Eye (tissue), 1 donor: Measurements from ENCODE around the gene FAM151A.
"Not testable (repeated sequence)": the region's sequence is repeated elsewhere in the genome, so short reads cannot be mapped to it uniquely, and the experiment has no call there.

Experiments
- DNase-seq: peaks from one replicate; pipeline ENCODE4 v3.0.0-alpha.2; 2015

FAM151A gene

DNA sequence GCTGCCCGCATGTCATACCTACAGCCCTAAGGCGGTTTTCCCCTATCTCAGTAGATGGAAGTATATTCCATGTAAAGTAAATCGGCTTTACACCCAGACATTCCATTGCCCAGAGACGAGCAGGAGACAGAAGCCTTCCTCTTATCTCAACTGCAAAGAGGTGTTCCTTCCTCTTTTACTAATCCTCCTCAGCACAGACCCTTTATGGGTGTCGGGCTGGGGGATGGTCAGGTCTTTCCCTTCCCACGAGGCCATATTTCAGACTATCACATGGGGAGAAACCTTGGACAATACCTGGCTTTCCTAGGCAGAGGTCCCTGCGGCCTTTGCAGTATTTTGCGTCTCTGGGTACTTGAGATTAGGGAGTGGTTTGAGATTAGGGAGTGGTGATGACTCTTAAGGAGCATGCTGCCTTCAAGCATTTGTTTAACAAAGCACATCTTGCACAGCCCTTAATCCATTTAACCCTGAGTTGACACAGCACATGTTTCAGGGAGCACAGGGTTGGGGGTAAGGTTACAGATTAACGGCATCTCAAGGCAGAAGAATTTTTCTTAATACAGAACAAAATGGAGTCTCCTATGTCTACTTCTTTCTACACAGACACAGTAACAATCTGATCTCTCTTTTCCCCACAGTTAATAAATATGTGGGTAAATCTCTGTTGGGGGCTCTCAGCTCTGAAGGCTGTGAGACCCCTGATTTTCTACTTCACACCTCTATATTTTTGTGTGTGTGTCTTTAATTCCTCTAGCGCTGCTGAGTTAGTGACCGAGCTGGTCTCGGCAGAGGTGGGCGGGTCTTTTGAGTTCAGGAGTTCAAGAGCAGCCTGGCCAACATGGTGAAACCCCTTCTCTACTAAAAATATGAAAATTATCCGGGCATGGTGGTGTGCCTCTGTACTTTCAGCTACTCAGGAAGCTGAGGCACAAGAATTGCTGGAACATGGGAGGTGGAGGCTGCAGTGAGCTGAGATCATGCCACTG lies 13.4 kb upstream of the FAM151A start:
- not testable (repeated sequence) for DNase-seq

DNA sequence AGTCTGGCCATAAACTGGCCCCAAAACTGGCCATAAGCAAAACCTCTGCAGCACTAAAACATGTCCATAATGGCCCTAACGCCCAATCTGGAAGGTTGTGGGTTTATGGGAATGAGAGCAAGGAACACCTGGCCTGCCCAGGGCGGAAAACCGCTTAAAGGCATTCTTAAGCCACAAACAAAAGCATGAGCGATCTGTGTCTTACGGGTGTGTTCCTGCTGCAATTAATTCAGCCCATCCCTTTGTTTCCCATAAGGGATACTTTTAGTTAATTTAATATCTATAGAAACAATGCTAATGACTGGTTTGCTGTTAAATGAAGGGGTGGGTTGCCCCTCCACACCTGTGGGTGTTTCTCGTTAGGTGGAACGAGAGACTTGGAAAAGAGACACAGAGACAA lies 12.5 kb upstream of the FAM151A start:
- not testable (repeated sequence) for DNase-seq

DNA sequence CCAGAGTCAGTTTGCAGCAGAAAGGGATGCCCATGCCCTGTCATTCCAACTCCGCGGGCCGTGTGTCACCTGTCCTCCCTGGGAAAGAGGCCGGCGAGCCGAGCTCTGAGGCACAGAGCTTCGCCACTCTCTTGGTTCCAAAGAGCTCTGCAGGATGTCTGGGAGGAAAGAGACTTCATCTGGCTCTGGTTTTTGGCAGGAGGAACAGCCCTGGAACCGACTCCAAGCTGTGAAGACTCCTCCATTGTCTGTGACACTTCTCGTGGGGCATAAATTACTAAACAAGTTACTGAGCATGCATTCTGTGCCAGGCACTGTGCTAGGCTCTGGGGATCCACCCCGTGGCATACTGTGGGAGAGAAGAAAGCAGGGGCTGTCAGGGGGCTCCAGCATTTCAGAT lies 3.9 kb upstream of the FAM151A start:
- DNase-seq, result no peak

DNA sequence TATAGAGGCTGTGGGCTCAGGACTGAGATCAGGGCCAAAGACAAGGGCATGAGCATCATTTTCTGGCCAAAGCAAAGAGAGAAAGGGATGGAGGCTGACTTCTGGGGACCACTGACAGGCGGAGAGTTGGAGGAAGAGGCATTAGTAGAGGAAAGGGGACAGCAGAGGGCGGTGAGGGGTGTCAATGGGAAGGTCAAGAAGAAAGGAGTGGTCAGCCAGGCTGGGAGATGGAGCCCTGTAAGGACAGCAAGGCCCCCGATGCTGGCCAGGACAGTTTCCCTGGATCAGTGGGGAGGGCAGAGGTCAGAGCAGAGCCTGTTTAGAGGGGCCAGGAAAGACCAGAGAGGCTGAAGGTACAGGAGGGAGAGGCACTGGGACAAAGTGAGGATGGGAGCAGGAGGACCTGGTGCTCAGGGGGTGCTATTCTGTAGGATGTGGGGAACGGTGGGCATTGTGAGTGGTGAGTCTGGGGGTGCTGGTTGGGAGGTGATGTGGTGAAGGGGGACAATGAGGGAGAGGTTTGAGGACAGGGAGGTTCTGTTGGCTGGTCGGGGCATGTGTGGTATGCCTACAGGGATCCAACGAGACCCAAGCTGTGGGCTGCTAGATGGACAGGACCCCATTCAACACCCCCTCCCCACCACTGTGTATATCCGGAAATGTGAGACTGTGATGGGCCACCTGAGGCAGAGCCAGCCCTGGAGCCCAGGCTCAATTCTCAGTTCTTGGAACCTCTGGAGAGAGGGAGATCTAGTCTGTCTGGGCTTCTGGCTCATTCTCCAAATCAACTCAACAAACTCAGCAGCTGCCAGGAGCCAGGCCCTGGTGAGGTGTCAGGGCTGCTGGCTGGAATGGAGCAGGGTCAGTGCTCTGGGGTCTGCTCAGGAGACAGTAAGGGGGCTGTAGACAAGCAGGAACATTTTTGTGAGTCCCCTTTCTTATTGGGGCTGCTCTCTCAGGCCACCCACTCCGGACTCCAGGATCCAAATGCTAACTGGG lies 1.4 kb upstream of the FAM151A start:
- DNase-seq, result no peak

DNA sequence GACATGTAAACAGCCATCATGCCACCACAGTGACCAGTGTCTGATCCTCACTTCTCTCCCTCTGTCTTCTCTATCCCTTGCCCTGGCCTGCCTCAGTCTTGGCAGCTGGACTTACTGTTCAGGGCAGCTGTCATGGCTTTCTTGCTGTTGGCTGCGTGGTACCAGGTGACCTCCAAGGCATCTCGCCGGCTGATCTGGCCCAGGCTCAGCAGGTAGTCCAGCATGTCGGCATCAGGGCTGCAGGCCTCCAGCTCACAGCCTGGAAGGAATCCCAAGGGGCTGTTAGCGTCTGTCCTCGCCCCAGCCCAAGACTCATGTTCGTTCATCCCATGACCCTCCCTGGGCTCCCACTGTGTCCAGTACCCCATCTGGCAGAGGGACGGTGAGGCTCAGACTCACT lies 3.6 kb downstream of the FAM151A start:
- peak; percentile 64 for DNase-seq

DNA sequence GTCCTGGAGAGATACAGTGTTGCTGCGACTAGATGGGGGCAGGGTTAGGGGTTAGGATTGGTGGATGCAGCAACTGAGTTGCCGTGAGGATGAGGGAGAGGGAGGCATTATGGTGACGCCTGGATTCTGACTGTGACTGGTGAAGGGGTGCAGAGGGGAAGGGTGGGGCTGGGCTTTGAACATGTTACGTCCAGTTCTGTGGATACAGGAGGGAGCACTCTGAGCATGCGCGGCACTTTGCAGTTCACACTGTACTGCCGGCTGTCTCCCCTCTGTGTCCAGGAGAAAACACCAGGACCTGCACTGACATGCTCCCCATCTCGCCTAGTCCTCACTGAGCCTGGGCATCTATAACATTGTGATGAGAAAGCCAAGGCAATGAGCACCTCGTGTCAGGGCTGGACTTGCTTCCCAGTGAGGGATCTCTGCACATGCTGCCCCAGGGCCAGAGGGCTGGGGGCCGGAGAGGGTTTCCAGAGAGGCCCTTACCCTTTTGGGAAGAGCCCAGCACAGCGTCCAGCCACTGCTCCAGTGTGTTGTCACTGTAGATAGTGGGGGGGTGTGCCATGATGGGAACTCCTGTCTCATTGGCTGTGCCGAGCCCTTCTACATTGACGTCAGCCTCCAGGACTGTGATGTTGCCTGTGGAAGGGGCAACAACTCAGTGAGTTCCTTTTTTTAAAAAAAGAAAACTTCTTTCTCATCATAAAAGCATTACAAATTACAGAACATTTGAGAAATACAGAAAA lies 7.6 kb downstream of the FAM151A start:
- no peak for DNase-seq

DNA sequence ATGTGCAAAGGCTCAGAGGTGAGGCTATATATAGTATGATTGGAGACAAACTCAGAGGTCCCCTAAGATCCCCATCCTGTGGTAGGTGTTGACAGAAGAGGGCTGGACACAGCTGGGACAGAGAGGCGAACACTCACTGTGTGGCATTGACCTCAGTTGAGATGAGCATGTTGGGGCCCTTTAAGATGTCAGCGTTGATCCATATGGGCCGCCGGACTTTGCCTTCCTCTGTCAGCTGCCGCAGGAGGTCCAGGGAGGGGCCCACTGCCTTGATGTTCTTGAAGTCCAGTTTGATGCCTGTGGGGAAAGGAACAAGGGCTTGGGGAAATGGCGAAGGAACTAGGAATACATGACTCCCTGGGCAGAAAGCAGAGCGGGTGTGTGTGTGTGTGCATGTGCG lies 8.8 kb downstream of the FAM151A start:
- DNase-seq, result no peak

DNA sequence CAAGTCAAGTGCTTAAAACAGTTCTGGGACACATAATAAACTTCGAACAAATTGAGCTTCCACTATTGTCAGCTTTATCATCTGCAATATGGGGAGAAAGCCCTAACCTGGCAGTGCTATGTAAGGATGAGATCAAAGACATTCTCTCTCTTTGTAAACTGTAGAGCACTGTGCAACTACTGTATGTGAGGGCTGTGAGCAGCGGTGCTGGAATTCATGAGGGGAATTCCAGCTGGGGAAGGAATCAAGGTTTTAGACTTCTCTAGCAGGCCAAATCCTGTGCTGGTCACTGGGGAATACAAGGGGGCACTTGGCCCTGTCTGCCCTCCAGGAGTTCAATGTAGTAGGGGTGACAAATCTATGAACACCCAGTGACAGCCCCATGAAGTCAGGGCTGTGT lies 9.3 kb downstream of the FAM151A start:
- no peak for DNase-seq

DNA sequence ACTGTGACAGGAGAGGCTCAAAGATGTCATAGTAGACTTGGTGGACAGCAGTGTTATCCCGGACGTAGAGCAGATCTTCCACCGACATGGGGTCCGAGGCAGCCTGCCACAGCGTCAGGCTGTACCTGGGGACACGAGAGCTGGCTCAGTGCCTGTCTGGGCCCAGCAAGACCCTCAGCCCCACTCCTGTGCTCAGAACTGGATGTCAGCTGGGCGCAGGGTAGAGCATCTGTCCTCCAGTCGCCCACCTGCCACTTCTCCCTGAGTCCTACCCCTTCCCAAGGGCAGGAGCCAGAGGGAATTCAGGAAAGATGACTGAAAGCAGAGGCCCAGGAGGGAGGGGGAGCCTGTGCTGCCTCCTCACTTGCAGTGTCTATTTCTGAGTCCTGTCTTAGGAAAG lies 11.7 kb downstream of the FAM151A start:
- DNase-seq, result no peak

DNA sequence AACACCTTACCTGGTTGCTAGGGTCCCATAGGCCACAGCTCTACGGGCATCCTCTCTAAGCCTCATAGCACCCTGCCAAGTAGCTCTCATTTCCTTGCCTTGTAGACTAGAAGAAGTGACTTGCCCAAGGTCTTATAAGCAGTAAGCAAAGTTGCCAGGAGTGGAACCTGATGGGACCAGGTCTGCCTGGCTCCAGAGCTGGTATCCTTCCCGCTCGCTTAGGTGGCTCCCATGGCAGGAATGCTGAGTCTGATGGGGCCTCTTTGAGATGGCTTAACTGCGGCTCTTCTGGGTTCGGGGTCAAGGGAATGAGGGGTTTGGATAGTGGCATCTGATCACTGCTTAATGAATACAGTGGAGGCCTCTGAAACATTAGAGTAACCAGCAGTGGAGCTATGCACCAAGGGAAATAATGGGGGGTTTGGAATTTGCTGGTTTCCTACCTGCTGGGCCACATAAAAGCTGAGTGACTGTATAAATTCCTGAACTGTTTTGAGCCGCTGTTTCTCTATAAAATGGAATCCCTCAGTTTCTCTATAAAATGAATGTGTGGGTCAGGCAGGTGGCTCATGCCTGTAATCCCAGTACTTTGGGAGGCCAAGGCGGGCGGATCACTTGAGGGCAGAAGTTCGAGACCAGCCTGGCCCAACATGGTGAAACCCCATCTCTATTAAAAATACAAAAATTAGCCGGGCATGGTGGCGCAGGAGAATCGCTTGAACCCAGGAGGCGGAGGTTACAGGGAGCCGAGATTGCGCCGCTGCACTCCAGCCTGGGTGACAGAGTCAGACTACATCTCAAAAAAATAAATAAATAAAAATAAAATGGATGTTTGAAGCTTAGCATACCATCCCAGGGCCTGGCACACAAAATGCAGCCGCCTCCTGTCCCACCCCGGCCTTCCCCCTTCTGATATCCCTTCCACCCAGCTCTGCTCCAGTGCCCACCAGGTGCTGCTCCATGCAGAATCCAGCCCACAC lies 12.4 kb downstream of the FAM151A start:
- DNase-seq, result no peak

DNA sequence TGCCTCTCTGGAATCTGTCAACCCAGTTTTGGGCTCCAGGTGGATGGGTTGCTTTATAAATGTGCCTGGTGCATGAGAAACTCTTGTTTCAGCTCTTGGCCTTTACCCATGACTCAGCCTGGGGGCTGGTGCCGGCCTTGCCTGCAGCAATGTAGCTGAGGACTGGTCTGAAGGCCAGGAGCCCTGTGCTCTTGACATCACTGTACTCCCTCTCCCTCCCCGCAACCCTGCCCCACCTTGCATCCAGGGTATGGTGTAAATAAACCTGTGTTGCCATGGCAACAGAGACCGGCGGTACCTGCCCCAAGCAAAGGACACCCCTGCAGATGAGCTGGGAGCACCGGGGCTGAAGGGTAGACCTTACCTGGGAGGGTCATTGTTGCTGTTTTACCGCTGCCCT lies 13.3 kb downstream of the FAM151A start:
- DNase-seq, result no peak

DNA sequence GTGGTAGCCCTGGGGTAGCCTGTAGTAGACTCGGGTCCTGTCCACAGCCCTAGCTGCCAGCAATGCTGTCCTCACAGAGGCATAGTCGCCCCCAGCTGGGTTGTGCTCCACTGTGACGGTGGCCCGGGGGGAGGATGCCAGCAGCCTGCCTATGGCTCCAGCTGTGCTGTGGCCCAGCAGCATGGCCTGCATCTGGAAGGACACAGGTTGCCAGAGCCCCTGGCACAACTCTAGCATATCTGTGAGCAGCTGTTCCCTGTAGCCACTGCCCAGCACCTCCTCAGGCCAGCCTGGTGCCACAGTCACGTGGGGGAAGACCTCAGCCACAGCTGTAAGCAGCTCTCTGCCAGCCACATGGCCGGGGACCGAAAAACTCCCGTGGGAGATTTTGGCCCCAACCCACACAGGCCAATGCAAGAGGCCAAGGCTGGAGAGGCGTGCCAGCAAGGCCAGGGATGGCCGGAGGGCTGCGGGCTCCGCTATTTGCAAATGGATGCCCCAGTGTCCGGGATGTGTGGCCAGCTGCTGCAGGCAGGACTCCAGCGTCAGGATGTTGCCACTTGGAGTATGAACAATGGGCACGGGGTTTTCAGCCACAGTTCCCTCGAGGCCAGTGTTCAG lies 13.9 kb downstream of the FAM151A start:
- DNase-seq, result no peak

DNA sequence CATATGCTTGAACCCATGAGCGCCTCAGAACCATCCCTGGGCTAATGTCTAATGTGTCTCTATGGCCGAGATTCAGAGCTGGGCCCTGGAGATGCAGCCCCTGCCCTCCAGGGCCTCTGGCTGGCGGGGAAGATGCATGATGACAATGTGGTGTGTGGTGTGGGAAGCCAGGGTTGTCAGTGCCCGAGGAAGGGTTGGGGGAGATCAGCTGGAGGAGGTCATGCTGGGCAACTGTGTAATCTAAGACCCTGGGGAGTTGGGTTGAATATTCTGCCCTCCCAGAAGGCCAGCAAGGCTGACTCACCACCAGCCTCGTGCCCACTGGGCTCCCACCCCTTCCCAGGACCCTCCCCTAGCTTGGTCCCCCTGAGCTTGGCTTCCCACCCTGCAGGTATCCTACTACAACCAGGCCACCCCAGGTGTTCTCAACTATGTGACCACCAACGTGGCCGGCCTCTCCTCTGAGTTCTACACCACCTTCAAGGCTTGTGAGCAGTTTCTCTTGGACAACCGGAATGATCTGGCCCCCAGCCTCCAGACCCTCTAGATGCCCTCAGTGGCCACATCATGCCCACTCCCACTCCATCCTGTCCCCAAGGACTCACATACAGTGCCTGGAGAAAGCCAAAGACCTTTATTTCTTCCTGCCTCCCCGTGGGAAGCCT lies 14.6 kb downstream of the FAM151A start:
- no peak for DNase-seq

DNA sequence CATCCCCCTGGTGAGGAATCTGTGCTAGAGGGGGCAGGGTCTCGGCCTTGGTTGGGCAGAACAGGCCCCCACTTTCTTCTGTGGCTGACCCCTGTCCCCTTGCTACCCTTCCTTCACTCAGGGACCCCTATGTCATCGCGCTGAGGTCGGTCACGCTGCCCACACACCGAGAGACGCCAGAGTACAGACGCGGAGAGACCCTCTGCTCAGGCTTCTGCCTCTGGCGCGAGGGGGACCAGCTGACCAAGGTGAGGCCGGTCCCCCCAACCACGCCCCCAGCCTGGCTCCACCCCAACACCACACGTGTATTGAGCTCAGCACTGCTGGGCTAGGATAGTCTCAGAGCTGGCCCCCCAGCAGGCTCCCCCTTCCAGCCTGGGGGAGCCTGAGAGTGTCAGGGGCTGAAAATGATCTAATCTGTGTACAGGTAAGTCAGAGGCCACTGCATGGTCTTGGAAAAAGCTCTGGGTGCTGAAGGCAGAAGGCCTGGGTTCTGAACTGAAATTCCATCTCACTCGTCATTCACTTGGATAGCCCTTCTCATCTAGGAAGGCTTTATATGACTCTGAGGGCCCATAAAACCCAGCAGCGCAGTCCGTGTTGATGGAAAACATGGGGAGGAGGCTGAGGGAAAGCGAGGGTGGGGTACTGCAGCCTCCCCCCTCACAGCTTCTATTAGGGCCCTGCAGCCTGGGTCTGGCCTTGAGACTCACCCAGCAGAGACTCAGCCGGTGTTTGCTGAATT lies 15.3 kb downstream of the FAM151A start:
- DNase-seq, result no peak

DNA sequence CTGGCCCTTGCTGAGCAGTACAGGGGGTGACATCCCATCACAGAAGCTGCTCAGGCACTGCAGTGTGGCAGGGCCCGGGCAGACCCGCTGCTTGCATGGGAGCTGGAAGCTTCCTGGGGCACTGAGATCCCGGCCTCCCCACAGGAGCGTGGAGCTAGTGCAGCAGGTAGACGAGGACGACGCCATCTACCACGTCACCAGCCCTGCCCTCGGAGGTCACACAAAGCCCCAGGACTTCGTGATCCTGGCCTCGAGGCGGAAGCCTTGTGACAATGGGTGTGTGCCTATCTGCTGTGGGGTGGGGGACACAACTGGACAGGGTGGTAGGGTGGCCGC lies 16.4 kb downstream of the FAM151A start:
- no peak for DNase-seq

DNA sequence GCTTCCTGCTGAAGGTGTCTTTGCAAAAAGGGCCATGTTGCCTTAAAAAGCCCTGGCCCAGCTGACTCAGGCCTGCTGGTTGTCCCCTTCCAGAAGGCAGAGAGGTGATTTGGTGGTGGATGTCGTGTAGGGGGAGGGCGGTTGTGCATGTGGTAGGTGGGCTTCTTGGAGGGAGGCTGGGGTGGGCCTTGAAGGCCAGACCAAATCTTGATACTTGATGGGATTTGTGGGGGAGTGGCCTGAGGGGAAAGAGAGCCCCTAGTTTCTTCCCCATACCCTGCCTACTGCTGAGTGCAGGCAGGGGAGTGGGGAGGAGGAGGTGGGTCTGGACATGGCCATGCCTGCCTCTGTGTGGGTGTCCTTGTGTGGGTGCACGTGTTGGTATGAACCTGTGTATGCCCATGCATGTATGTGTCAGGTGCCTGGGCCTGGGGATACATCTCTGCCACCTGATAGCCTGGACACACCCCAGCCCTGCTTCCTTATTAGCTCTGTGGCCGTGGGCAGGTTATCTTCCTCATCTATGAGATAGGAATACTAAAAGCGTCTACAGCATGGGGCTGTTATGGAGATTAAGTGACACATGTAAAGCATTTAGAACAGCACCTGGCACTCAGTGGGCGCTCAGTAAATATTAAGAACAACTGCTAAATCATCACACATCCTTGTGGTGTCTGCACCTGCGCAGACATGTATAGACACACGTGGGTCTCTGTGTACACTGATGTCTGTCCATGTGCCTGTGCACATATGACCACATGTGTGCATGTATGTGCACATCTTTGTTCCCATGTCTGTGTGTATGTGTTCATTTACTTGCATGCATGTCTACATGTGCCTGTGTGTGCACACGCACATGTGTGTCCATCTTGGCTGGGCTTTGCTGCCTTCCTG lies 17.0 kb downstream of the FAM151A start:
- no peak for DNase-seq

DNA sequence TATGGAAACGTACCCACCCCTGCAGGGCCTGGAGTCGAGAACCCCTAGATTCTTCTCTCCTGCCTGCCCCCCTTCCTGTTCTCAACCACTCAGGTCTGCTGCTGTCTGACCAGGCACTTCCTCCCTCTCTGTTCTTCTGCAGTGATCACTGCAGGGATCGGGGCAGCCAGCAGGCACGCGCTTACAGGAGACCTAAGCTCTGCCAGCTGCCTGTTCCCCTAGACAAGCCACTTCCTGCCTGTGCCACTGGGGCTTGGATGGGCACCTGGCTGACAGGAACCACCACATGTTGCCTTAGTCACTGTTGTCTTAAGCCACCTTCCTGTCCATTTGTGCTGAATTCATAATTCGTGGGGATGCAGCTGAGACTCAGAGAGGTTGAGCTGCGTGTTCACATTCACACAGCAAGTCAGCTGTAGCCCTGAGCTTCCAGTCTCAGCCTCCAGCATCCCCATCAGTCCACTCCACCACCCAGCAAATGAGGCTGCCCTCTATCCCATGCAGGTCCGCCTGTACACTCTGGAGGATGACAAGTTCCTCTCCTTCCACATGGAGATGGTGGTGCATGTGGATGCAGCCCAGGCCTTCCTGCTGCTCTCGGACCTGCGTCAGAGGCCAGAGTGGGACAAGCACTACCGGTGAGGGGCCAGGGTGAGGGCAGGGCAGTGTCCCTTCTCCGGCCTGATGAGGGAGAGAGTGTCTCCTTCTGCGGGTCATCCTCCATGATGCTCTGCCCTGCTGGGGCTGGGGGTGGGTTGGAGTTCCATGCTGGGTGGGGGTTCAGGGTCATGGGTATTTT lies 18.6 kb downstream of the FAM151A start:
- DNase-seq, result no peak

DNA sequence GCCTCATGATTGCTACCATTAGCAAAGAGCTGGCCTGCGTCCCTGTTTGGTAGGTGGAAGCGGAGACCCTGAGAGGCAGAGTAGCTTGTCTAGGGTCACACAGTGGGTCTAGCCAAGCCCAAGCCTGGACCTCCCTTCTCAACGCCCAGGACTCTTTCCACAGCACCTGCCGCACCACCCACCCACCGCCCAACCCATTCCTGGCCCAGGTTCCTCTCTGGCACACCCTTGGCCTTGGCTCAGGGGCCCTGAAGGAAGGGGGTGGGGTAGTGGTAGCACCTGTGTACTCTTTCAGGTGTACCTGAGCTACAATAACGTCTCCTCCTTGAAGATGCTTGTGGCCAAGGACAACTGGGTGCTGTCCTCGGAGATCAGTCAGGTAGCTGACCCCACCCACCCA lies 19.3 kb downstream of the FAM151A start:
- DNase-seq, result no peak
